Astrocyte of the spinal cord (primary cell): Measurements from ENCODE around the gene GPR63.

Experiments used
- DNase-seq: peaks from one replicate; pipeline ENCODE4 v3.0.0; 2011; ENCODE audit warnings: low read depth, low spot score
- H3K4me3 ChIP-seq: 2 replicates; pipeline ENCODE4 v1.5.1; 2011; ENCODE audit warnings: low read depth, mild to moderate bottlenecking, low read length, moderate library complexity
- in situ Hi-C: cut with HindIII; loops from 2 replicates; pipeline ENCODE4 v1.10.0; 2017; ENCODE audit warnings: low sequenced_read_pairs
- TF ChIP-seq, protein P1 (sequence below): IDR thresholded peaks from 2 replicates; pipeline ENCODE4 v1.5.1; 2012; ENCODE audit warnings: low read depth, mild to moderate bottlenecking, low read length, inconsistent platforms

The GPR63 gene

DNA sequence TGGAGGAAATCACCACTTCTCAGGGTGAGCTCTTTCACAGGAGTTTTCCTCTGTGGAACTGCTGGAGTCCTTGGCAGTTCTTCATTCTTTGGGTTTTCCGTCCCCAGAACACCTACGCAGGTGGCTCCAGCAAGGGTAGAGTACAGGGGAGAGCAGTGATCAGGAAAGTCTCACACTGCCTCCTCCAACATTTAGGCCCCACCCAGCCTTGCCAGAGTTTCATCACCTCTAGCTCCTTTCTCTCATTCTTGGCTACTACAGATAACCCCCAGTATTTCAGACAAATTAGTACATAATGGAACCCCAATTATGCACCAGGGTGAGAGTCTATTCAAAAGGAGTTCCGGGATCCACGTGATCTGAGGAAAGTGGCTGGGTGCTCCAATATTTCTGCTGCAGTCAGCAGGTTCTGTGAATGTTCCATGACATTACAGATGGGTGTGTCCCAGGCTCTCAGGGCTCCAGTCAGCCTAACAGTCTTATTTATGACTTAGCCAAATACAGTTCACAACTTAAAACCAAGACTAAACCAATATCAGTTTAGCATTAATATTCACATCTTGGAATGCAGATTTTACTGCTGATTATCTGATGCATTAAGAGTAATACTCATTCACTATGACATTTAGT, 44.6 kb downstream of the GPR63 start:
- in situ Hi-C loops = no loop called here
- TF ChIP-seq, protein P1, sequence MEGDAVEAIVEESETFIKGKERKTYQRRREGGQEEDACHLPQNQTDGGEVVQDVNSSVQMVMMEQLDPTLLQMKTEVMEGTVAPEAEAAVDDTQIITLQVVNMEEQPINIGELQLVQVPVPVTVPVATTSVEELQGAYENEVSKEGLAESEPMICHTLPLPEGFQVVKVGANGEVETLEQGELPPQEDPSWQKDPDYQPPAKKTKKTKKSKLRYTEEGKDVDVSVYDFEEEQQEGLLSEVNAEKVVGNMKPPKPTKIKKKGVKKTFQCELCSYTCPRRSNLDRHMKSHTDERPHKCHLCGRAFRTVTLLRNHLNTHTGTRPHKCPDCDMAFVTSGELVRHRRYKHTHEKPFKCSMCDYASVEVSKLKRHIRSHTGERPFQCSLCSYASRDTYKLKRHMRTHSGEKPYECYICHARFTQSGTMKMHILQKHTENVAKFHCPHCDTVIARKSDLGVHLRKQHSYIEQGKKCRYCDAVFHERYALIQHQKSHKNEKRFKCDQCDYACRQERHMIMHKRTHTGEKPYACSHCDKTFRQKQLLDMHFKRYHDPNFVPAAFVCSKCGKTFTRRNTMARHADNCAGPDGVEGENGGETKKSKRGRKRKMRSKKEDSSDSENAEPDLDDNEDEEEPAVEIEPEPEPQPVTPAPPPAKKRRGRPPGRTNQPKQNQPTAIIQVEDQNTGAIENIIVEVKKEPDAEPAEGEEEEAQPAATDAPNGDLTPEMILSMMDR = no peak
- no peak for DNase-seq
- no peak overlapping the region for H3K4me3 ChIP-seq

DNA sequence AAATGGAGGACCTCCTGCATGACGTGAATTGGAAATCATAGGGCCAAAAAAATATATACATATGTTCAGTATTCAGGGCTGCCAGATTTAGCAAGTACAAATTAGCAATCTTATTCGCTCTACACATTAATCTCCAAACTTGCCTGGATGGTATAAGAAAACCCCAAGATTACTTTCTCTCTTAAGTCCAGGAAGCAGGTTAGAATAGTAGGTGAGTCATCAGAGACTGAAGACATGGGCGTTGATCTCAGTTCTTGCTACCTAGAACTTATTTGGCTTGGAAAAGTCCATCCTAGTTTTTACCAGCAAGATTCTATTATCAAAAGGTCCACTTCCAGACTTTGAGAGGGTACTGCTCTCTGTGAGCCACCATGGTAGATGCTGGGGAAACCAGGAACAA, 47.4 kb downstream of the GPR63 start:
- in situ Hi-C loops = no loop called here
- TF ChIP-seq, protein P1 = no peak
- no peak overlapping the region for H3K4me3 ChIP-seq
- no peak for DNase-seq

GRCh38 chr6:96787846-96788580, 49.3 kb downstream of the GPR63 start:
- in situ Hi-C loops = no loop called here
- no peak overlapping the region for H3K4me3 ChIP-seq
- TF ChIP-seq, protein P1 = no peak
- DNase-seq = no peak

- no peak for DNase-seq
- in situ Hi-C loops = no loop called here
These were observed 50.9 kb downstream of the GPR63 start for GRCh38 chr6:96786336-96786735.

DNA sequence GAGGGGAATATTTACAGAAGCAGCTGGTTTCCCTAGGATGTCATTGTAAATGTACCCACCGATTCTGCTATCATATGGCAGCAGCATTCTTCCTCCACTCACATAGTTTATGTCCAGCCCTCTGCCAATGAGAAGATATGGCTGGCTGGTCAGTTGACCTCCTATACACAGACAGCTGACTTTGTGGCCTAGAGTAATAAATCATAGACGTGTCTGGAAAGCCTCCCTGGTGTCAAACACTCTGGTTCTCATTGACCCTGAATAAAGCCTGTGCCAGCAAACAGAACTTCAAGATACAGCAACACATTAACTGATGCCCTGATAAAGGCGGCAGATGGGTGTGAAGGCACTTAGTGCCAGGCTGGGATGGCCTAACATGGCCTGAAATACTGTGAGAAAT, 52.6 kb downstream of the GPR63 start:
- TF ChIP-seq, protein P1 = no peak
- in situ Hi-C loops = no loop called here
- H3K4me3 ChIP-seq = no peak overlapping the region
- no peak for DNase-seq

More at GRCh38 chr6:96786336-96786735, 50.9 kb downstream of the GPR63 start:
- H3K4me3 ChIP-seq = no peak overlapping the region
- TF ChIP-seq, protein P1 = no peak

GRCh38 chr6:96783307-96783706, 54.0 kb downstream of the GPR63 start:
- TF ChIP-seq, protein P1 = no peak
- no peak for DNase-seq
- in situ Hi-C loops = no loop called here
- H3K4me3 ChIP-seq = no peak overlapping the region
